Measurements from ENCODE around the gene MLLT6.

DNA sequence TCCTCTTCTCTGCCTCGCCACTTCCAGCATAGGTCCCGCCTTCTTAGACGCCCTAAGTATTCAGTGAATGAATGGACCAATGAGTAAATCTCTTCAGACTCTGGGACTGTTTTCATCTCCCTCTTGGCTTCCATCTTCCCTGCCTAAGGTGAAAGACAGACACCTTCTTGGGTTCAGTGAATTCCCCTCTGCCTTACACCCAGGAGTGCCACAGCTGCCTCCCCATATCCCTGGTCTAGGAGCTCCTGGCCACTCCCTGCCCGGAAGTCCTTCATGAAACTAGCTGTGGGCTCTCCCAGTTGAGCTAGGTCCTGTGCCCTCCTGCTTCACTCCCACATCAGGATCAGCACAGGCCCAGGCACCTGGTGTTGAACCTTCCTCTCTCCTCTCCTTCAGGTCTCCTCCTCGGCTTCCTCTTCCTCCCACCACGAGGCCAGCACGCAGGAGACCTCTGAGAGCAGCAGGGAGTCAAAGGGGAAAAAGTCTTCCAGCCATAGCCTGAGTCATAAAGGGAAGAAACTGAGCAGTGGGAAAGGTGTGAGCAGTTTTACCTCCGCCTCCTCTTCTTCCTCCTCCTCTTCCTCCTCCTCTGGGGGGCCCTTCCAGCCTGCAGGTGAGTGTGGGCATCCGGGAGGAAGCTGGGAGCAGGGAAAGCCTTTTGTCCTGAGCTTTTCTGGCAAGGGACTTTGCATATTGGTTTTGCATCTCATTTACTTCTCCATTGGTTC is 10.3 kb downstream of the MLLT6 start:
- TF ChIP-seq, protein P1, sequence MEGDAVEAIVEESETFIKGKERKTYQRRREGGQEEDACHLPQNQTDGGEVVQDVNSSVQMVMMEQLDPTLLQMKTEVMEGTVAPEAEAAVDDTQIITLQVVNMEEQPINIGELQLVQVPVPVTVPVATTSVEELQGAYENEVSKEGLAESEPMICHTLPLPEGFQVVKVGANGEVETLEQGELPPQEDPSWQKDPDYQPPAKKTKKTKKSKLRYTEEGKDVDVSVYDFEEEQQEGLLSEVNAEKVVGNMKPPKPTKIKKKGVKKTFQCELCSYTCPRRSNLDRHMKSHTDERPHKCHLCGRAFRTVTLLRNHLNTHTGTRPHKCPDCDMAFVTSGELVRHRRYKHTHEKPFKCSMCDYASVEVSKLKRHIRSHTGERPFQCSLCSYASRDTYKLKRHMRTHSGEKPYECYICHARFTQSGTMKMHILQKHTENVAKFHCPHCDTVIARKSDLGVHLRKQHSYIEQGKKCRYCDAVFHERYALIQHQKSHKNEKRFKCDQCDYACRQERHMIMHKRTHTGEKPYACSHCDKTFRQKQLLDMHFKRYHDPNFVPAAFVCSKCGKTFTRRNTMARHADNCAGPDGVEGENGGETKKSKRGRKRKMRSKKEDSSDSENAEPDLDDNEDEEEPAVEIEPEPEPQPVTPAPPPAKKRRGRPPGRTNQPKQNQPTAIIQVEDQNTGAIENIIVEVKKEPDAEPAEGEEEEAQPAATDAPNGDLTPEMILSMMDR (conservative IDR thresholded peaks at IDR 0.05) = no peak
- no peak for TF ChIP-seq EZH2 (IDR thresholded peaks at IDR 0.05; ENCODE audit: low read depth)

All from PC-9 (cell line).